HG02588 (cell line): ENCODE measurements around the gene ZBTB16.

Source experiments
- ATAC-seq: cut with Tn5 transposase; IDR thresholded peaks from one replicate; pipeline ENCODE4 v1.9.1; 2021; ENCODE audit warnings: mild to moderate bottlenecking, moderate library complexity; ENCODE audit not compliant: unreplicated experiment

The ZBTB16 gene

DNA sequence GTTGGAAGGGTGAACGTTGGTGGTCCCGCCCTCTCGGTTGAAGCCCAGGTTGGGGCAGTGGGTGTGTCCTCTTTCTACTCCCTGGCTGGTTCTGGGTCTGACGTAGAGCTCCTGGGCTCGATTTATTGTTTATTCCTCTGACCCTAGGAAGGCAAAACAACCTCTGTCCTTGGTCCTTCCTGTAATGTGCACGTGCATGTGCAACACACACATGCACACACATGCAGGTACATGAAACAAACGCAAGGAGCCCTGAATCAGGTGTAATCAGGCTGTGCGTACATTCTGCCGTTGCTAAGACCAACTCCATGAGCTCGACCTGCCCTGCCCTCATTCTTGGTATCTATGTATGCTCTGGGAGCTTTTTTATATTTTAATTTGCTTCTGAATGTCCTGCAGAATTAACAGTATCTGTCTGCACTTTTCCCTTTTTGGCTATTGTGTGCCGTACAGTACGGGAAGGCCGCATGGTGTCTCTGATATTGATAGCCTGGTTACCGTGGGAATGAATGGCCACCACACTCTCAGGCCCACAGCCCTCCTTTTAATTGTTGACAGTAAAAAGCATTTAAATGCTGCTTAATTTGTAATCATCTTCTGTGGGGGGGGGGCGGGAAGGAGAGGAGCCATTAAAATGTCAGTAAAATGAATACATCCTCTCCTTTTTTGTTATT is 170.7 kb downstream of the ZBTB16 start:
- no peak for ATAC-seq

DNA sequence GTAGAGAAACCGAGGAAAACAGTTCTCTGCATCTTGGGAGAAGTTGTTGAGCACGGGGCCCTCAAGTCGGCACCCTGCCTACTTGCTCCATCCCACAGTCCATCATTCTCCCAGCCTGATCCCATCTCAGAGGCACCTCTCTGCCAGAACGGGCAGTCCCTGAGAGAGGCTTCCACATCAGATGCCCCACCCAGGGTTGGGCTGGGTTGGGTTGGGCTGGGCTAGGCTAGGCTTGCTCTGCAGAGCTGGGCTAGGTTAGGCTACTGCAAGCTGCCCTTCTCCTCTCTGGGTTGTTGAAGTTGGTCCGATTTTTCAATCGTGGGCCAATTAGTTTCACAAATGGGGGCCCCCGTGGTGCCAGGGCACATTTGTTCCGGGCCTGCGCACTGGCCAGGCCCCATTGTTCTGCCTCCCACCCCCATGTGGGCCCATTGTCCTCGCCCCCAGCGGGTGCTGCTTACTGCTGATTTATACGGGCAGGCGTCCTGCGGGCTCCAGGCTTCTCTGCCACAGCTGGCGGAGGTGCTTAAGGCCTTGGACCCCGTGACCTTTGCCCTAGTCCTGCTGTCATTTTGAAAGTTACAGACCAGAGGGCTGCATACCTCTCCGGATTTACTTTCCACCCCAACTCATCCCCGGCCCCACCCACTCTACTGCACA is 173.0 kb downstream of the ZBTB16 start:
- ATAC-seq = no peak

DNA sequence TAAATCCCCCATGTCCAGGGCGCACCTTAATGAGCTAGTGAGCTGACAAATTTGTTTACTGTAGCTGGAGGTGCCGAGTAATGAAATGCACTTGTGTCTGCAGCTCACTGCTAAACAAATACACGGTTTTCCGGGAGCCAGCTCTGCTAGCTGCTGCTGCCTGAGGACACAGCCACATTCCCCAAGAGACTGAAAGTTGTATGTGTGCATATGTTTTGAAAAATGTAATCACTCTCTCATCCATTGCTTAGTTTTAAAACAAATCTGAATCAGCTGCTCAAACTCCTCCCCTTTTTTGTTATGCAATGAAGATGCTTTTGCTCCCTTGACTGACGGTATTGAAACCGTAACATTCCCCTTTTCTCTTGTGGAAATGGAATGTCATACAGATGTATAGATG is 174.2 kb downstream of the ZBTB16 start:
- no peak for ATAC-seq

DNA sequence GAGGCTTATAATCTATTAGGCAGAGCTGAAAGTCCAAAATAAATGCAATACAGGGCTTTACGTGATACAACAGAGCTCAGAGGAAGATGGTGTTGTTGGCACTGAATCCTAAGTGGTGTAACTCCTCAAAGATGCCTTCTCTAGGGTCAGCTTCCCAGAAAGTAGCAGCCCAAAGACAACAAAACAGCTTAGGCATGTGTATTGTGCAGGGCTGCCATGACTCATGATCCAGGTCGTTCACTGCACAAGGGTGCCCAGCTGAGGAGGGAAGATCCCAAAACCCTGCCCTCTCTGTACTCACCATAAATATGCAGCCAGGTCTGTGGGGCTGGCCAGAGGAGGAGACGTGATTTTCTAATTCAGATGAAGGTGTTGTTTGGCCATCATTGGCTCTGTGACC is 177.3 kb downstream of the ZBTB16 start:
- no peak for ATAC-seq

DNA sequence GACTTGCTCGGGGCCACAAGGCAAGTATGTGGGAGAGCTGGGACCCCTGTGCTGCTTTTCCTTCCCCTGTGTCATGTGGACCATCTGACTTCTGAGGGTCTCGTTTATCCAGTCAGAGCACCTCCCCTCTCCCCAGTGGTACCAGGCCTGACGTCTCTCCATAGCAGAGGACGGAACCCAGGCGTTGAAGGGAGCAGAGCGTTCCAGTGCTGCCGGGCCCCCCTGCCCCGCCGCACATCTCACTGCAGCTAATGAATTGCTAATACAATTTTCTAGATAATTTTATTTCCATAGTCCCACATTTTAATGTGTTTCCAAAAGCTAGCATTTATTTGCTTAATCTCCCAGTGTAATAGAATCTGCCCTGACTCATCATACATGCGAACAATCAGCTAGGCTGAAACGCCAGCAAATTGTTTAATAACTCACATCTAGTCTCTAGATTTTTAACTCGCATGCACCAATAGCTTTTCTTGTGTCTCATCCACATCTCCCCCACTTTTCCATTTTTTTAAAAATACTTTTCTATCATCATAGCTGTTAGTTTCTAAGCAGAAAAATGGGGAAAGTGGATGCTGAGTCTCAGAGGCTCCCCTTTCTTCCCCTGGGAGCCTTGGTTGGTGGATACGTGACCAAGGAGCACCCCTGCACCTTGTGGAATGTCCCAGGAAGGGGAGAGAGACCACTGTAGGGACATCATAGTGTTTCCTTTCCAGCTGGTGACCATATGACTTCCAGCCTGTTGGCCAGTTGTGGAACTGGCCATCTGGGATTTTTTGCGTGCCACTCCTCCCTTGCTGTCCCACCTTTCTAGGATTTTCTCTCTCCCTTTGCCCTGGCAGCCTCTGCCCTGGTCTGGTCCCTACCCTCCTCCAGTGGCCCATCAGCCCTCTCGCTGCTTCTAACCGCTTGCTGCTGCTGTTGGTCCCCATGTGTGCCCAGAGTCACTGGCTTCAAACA is 178.1 kb downstream of the ZBTB16 start:
- no peak for ATAC-seq

DNA sequence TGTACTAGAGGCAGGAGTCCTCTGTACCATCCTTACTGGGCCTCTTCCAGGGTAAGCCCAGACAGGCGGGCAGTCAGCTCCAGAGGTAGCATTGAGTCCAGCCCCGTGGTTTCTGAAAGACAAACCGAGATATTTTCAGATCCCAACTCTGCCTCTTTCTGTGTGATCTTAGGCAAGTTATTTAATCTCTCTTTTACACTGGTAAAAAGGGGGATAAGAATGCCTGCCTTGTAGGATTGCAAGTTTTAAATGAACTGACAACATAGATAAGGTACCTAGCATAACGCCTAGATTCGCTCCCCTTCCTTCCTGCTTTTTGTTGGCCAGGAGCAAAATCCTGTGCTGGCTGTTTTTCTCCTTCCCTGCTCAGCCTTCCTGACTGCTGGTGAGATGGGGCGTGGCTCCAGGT is 180.2 kb downstream of the ZBTB16 start:
- ATAC-seq = no peak

DNA sequence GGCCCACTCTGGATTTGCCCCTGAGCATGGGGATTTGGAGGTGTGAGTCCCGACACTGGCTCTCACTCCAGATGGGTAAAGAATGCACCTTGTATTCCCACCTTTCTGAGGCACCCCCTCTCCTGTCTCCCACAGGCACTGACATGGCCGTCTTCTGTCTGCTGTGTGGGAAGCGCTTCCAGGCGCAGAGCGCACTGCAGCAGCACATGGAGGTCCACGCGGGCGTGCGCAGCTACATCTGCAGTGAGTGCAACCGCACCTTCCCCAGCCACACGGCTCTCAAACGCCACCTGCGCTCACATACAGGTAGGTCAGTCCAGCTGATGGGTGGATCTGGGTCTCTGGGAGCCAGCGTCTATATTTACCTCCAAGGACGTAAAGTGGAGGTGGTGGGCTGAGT is 182.5 kb downstream of the ZBTB16 start:
- ATAC-seq = no peak

DNA sequence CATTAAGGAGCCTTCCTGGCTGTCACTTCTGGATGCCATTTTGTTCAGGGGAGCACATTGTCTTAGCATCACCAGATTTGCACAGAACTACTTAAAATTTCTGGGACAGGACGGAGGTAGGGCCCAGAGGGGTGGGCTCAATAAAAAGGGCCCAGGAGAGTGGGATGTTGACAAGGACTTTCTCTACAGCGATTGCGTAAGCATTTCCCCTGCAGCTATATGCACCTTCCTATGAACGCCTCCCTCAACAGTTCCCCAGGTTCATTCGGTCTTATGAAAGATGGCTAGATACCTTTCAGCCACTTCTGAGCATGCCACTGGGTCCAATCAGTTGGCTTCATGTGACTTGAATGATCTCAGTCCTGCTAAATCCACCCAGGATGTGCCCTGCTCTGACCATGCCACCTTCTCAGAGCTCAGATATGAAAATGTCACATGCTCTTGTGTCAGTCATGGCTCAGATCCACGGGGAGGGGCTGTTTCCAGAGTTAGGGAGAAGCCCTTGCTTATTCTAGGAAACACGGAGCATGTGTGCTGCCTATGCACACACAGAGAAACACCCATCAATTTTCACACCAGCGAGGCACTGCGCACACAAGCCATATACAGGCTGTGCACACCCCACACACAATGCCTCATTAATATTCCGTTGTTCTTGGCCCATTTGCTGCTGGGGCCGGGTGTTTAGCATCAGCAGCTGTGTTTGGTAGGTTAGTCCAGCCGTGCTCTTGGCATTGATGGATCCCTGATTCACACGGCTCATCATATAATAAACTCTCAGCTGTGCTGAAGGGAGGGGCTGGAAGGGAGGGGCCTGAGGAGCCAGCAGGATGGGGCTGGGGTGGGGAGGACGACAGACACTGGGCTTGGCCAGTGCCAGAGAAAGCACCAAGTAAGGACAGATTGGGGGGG is 184.2 kb downstream of the ZBTB16 start:
- no peak for ATAC-seq

DNA sequence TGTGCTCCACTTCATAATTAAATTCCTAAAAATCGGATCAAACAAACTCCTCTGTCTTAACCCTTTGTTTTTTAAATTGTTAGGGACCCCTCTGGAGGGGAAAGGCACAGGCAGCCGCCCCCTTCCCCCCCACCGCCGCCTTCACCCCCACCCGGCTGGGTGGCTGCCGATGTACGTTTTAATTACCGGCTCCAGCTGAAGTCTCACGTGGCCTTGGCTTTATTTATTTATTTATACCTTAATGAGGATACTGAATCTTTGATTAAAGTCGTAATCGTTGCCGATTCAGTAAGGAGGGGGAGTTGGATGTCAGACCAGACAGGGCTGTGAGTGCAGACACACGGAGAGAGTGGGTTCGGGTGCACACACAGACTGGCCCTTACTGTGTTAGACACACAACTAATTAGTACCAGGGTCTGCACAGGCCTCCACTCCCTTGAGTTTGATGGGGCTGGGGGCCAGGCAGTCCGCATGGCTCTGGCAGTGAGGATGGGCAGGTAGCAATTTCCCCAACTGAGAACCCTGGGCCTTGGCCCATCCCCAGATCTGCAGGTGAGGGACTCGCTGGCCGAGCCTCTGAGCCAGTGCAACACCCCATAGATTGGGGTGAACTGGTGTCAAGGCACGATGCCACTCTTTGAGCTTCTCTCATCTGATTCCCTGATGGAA is 185.3 kb downstream of the ZBTB16 start:
- ATAC-seq = no peak

DNA sequence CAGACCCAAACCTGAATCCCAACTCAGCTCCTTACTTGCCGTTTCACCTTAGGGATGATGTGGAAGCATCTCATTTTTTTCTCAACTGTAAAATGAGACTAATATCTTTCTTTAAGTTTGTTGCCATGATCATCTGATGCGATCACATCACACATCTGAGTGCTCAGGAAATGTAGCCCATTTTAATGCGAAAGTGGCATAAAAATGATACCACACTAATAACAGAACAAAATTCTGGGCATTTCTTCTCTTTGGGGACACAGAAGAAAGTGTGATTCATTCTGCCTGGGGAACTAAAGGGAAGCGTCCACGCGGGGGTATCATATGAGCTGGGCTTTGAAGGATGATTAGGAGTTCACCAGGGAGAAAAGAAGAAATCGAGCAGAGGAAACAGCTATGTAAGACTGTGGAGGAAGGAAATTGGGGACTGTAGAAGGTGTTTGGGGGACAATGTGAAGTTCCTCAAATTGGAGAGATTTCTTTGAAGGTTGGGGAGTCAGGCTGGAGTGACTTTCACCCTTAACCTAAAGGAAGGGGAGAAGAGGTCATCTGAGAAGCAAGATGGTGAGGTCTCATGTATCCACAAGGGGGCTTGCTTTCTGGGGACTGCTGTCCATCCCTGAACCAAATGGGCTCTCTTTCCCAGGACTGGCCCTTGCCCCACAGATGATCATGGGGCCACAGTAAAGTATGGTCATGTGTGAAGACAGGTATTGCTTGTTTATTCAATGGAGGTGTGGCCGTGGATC is 187.0 kb downstream of the ZBTB16 start:
- ATAC-seq = no peak

DNA sequence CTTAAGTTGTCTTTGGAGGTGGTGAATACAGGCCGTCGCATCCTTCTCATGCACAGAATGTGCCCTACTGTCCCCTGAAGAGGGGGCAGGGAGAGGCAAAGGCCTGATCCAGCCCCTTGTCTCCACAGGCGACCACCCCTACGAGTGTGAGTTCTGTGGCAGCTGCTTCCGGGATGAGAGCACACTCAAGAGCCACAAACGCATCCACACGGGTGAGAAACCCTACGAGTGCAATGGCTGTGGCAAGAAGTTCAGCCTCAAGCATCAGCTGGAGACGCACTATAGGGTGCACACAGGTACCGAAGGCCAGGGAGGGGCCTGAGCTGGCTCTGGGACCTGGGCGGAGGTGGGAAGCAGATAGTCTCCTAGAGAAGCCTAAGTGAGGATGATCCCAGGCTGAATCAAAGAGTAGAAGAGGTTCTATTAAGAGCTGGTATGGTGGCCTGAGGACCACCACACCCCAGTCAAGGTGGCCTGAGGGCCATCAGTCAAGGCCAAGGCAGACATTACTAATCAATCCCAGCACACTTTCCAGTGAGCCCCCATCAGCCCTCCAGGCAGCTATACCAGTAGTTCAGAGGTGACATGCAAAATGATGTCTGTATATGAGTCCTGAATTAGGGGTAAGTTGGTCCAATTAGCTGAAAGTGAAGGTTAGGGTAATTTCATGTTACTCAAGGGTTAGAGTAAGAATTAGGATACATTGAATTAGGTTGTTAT is 187.7 kb downstream of the ZBTB16 start:
- ATAC-seq = no peak

DNA sequence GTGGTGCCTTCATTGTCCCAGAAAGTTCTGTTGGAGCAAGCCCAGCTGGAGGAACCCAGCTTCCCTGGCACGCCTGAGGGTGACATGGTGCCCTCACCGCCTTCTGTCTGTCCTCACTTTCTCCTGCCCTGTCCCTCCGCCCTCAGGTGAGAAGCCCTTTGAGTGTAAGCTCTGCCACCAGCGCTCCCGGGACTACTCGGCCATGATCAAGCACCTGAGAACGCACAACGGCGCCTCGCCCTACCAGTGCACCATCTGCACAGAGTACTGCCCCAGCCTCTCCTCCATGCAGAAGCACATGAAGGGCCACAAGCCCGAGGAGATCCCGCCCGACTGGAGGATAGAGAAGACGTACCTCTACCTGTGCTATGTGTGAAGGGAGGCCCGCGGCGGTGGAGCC is 190.7 kb downstream of the ZBTB16 start:
- ATAC-seq = no peak

DNA sequence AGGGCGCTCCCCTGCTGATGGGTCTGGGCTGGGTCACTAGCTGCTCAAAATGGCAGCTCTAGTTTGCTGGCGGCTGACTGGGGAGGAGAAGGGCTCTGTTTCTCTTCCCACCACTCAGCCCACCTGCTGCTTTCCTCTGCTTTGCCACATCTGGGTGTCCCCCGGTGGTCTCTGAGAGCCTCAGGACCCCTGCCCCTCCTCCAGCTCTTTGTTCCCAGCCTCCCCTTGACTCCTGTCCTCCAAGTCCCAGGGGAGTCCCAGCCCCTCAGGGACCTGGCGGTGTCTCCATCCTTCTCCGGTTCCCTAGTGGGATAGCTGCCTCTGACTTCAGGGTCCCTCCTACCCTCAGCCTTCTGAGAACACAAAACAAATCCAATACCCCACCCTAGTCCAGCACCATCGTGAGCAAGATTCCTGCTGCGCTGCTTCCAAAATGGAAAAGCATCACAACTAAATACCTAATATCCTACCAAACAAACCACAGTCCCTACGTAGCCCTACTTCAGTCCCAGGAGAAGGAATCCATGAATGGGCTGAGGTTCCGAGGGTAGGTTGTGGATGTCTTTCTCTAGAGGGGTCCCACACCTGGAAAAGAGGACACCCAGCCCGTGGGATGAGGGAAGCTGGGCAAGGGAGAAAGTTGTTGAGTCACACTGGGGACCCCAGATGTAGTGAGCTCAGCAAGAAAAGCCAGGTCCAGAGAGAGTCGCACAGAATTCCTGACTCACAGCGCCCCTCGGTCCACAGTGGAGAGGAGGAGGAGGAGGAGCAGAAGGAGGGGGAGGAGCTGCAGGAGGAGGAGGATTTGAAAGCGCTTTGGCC is 191.7 kb downstream of the ZBTB16 start:
- no peak for ATAC-seq

DNA sequence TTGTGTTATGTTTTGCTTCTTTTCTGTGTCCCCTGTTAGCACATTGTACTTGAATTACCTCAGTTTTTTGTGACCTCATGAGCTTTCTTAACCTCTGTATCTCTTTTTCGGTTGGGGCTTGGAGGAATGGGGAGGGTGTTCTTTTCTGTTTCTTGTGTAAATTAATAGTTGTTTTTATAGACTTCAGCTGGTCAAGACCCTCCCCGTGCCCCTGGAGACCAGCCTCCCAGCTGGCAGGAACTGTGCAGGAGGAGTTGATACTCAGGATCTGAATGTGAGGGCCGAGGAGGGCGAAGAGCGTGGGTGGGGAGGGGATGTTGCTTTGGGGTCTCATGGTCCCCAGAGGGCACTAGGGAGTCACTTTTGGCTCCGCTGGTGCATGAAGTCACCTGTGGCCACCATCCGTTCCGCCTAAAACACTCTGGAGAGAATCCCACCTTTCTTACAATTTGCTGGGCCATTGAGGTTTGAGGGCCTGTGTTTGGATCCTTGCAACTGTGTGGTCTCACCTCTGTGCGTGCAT is 192.4 kb downstream of the ZBTB16 start:
- no peak for ATAC-seq

DNA sequence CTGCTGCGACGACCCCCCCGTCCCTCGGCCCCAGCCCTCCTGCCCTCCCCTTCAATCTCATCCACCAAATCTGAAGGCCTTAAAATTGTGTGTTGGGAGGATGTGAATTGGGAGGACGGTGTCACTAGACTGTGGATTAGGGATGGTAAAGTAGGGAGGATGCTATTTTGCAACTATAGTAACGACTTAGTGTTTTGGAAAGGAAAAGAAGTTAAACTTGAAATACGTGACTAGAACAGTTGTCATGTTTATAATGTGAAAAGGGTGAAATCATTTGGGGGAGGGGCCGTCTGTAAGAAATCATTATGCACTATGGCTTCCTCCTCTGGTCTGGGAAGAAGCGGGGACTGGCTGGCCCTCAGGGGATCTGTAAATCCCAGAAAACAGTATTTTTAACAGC is 193.3 kb downstream of the ZBTB16 start:
- ATAC-seq = no peak

DNA sequence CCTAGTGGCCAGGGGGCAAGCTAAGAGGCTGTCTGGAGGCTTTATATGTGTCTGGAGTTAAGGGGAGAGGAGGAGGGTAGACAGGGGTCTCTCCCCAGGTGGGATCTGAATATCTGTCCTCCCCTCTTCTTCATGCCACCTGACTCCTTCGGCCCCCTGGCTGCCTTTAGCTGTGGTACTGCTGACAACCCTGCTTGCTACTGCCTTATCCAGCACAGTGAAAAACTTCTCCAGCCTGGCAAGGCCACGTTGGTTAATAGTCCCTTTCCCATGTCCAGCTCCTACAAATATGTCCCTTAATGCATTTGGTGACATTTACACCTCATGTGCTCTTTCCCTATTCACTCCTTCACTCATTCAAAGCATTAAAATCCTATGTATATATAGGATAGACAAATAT is 194.3 kb downstream of the ZBTB16 start:
- ATAC-seq = no peak

DNA sequence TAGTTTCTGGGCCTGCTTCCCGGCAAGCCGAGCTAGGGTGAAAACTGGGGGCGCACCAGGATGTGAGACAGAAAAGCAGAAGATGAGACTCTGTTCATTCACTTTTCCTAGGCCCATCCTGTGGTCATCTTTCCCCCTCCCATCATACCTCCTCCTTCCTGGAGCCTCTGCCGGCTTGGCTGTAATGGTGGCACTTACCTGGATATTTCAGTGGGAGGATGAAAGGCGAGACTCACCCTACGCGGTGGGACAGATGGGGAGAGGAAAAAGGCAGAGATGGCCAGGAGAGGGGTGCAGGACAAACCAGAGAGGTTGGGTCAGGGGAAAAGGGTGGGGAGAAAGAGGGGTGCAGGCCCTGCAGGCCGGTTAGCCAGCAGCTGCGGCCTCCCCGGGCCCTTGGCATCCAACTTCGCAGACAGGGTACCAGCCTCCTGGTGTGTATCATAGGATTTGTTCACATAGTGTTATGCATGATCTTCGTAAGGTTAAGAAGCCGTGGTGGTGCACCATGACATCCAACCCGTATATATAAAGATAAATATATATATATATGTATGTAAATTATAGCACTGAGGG is 195.1 kb downstream of the ZBTB16 start:
- ATAC-seq = no peak
